ENCODE data around the gene SLC6A16. TPM values are rescaled to one million over a fixed set of nuclear protein-coding genes. Genes with fewer than 3 reads are reported as not detected.
A peak's percentile ranks its signal among the peaks of the same experiment; 100 is the strongest.

The SLC6A16 gene
- total and polyA plus RNA-seq, 11 donors: 0.27 to 1.3 (median 0.40) TPM

- DNase-seq (no peak), ATAC-seq (no peak)
- peak overlapping the region in 4 of 12 donors; percentile 13 to 98 (median 32) for H3K27ac ChIP-seq
- intact Hi-C loops (cut with DNase I): no loop called here
- H3K27me3 ChIP-seq: peaks cover 0 to 12% (median 0%) of the 10 kb centered on the region in 9 donors
- H3K9me3 ChIP-seq: no peaks in the 10 kb centered on the region
- peaks cover 4 to 42% (median 20%) of the 10 kb centered on the region in 12 donors for H3K4me1 ChIP-seq
- peaks cover 0 to 35% (median 23%) of the 10 kb centered on the region in 9 donors for H3K36me3 ChIP-seq
- WGBS, 4 donors: 77 to 81% (median 79%) methylated on average over 13 to 17 of the region's 17 CpGs
- no peak overlapping the region for H3K4me3 ChIP-seq
- TF ChIP-seq POLR2A (IDR thresholded peaks at IDR 0.05): no peak
- no peak for TF ChIP-seq CTCF (IDR thresholded peaks at IDR 0.05)
These were observed 35.1 kb upstream of the SLC6A16 start for GRCh38 chr19:49359851-49360820.

- Histone ChIP-seq H3K36me3 (peaks cover 0 to 63% (median 43%) of the 10 kb centered on the region in 9 donors), H3K4me1 (peaks cover 0 to 29% (median 14%) of the 10 kb centered on the region in 12 donors), H3K9me3 (no peaks in the 10 kb centered on the region), H3K27me3 (peaks cover 0 to 8% (median 0%) of the 10 kb centered on the region in 9 donors), H3K4me3 (no peak overlapping the region), H3K27ac (peak overlapping the region in 7 of 12 donors; percentile 3 to 68 (median 54))
- DNase-seq (no peak), ATAC-seq (no peak)
- TF ChIP-seq CTCF (IDR thresholded peaks at IDR 0.05): no peak
- TF ChIP-seq POLR2A (IDR thresholded peaks at IDR 0.05): no peak
- intact Hi-C loops (cut with DNase I): no loop called here
- WGBS, 4 donors: 73 to 82% (median 77%) methylated on average over 9 of the region's 9 CpGs
These were observed 32.2 kb upstream of the SLC6A16 start for GRCh38 chr19:49357186-49357585.

GRCh38 chr19:49356382-49356781 lies 31.4 kb upstream of the SLC6A16 start:
- DNase-seq: no peak
- H3K9me3 ChIP-seq: no peaks in the 10 kb centered on the region
- H3K27ac ChIP-seq: peak overlapping the region in 11 of 12 donors; percentile 27 to 68 (median 54)
- peaks cover 0 to 2% (median 0%) of the 10 kb centered on the region in 9 donors for H3K27me3 ChIP-seq
- 47 to 66% (median 57%) methylated on average over 7 of the region's 7 CpGs for WGBS, 4 donors
- peaks cover 0 to 29% (median 14%) of the 10 kb centered on the region in 12 donors for H3K4me1 ChIP-seq
- peaks cover 0 to 71% (median 51%) of the 10 kb centered on the region in 9 donors for H3K36me3 ChIP-seq
- TF ChIP-seq CTCF (IDR thresholded peaks at IDR 0.05) (no peak), POLR2A (IDR thresholded peaks at IDR 0.05) (no peak)
- ATAC-seq: no peak
- intact Hi-C loops (cut with DNase I): no loop called here
- H3K4me3 ChIP-seq: peak overlapping the region in 1 of 12 donors; percentile 14

- TF ChIP-seq CTCF (IDR thresholded peaks at IDR 0.05) (no peak), POLR2A (IDR thresholded peaks at IDR 0.05) (no peak)
- ATAC-seq (peak; percentile 12 to 74 (median 38)), DNase-seq (peak in 2 of 5 donors; percentile 35)
- Histone ChIP-seq H3K27ac (peak overlapping the region in 11 of 12 donors; percentile 27 to 68 (median 54)), H3K4me1 (peaks cover 0 to 25% (median 14%) of the 10 kb centered on the region in 12 donors), H3K9me3 (no peaks in the 10 kb centered on the region), H3K4me3 (no peak overlapping the region), H3K27me3 (no peaks in the 10 kb centered on the region), H3K36me3 (peaks cover 0 to 75% (median 56%) of the 10 kb centered on the region in 9 donors)
- intact Hi-C loops (cut with DNase I): no loop called here
- WGBS, 4 donors: 42 to 58% (median 50%) methylated on average over 12 of the region's 12 CpGs
These were observed 30.9 kb upstream of the SLC6A16 start for GRCh38 chr19:49355909-49356353.

All from heart left ventricle (tissue), 16 donors.